Measurements from ENCODE around the gene LCN6. TPM values are rescaled to one million over a fixed set of nuclear protein-coding genes. Genes with fewer than 3 reads are reported as not detected.
"Not testable (repeated sequence)": the region's sequence is repeated elsewhere in the genome, so short reads cannot be mapped to it uniquely, and the experiment has no call there.

The LCN6 gene
- total RNA-seq, 4 donors from 2014 or later: 1.1 to 2.9 TPM; not detected in 2

DNA sequence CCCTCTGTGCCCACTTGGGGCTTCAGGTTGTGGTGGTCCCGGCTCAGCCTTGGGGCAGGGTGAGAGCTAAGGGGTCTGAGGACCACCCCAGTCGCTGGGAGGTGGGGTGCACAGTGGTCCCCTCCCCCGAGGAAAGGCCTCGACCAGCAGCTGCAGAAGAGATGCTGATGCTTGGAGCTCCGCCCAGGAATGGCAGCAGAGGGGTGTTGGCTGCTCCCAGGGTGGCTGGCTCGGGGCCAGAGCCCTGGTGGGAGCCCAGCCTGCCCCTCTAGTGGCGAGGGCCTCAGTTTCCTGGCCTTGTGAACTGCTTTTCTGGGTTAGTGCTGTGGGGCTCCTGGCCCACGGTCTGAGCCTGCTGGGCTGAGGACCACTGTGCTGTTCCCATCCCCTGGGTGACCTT, 34.8 kb downstream of the LCN6 start:
- TF ChIP-seq POLR2A (IDR thresholded peaks at IDR 0.05) (no peak), POLR2AphosphoS5 (IDR thresholded peaks at IDR 0.05) (no peak), EP300 (IDR thresholded peaks at IDR 0.05; ENCODE audit: low read depth) (no peak)
- TF ChIP-seq, protein P1, sequence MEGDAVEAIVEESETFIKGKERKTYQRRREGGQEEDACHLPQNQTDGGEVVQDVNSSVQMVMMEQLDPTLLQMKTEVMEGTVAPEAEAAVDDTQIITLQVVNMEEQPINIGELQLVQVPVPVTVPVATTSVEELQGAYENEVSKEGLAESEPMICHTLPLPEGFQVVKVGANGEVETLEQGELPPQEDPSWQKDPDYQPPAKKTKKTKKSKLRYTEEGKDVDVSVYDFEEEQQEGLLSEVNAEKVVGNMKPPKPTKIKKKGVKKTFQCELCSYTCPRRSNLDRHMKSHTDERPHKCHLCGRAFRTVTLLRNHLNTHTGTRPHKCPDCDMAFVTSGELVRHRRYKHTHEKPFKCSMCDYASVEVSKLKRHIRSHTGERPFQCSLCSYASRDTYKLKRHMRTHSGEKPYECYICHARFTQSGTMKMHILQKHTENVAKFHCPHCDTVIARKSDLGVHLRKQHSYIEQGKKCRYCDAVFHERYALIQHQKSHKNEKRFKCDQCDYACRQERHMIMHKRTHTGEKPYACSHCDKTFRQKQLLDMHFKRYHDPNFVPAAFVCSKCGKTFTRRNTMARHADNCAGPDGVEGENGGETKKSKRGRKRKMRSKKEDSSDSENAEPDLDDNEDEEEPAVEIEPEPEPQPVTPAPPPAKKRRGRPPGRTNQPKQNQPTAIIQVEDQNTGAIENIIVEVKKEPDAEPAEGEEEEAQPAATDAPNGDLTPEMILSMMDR (IDR thresholded peaks at IDR 0.05): no peak
- no peaks in the 10 kb centered on the region for H3K36me3 ChIP-seq
- peak overlapping the region in 1 of 4 donors; percentile 54 for H3K4me3 ChIP-seq
- intact Hi-C loops (cut with DNase I; ENCODE audit: low total_unique reads) (no loop called here), in situ Hi-C loops (cut with MboI; ENCODE audit: low pct_ligation_motif_present in 1 of 4, low pct_unique_long_range_greater_than_20kb in 1 of 4, low sequenced_read_pairs in 3 of 4) (no loop called here)
- peaks cover 77% of the 10 kb centered on the region for H3K27me3 ChIP-seq
- H3K27ac ChIP-seq: peak overlapping the region in 3 of 4 donors; percentile 52 to 72 (median 57)
- WGBS, 2 donors (ENCODE audit: low coverage in 1 of 2): 50% methylated on average over 6 of the region's 8 CpGs; no CpG with 5 or more reads in 1 of the 2 donors
- H3K4me1 ChIP-seq: peaks cover 9 to 15% (median 13%) of the 10 kb centered on the region in 4 donors
- DNase-seq: no peak
- no peaks in the 10 kb centered on the region for H3K9me3 ChIP-seq

DNA sequence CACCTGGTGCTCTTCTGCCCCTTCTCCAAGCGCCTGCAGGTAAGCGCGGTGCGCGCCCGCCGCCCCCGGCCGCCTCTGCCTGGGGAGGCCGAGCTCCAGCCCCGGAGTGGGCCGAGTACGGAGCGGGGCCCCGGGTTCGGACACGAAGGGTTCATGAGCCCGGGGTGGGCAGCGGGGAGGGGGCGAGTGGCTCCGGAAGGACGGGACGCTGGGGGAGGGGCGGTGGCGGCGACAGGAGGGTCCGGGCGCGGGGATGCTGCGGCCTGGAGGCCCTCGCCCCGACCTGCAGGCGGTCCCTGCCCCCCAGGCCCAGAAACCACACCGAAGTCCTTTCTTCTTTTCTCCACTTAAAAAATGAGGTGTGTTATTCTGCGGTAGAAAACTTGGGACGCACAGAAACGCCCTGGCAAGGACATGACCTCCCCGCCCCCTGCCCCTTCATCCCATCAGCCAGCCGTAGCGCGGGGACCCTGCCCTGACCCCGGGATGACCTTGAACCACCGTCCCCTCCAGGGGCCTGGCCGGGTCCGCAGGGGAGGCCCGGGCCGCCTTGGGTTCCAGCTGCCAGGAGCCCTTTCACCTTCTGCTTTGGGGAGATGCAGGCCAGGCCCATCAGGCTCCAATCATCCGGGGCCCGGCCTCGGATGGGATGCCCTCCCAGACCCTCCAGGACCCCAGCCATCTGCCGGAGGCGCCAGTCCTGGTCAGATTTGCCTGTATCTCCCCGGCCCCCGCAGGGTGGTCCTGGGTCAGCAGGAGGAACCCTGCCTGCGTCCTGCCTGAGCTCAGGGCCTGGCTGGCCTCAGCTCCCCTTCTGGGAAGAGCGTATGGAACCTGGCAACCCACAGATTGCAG, 35.4 kb downstream of the LCN6 start:
- no peaks in the 10 kb centered on the region for H3K36me3 ChIP-seq
- 10 to 11% methylated on average over 17 to 33 of the region's 56 CpGs for WGBS, 2 donors (ENCODE audit: low coverage in 1 of 2)
- intact Hi-C loops (cut with DNase I; ENCODE audit: low total_unique reads) (no loop called here), in situ Hi-C loops (cut with MboI; ENCODE audit: low pct_ligation_motif_present in 1 of 4, low pct_unique_long_range_greater_than_20kb in 1 of 4, low sequenced_read_pairs in 3 of 4) (no loop called here)
- H3K4me1 ChIP-seq: peaks cover 9 to 15% (median 13%) of the 10 kb centered on the region in 4 donors
- no peaks in the 10 kb centered on the region for H3K9me3 ChIP-seq
- no peak for DNase-seq
- TF ChIP-seq EP300 (IDR thresholded peaks at IDR 0.05; ENCODE audit: low read depth) (no peak), POLR2A (IDR thresholded peaks at IDR 0.05) (no peak), POLR2AphosphoS5 (IDR thresholded peaks at IDR 0.05) (no peak)
- TF ChIP-seq, protein P1 (IDR thresholded peaks at IDR 0.05): no peak
- peak overlapping the region; percentile 20 to 72 (median 54) for H3K27ac ChIP-seq
- H3K27me3 ChIP-seq: peaks cover 77% of the 10 kb centered on the region
- peak overlapping the region; percentile 30 to 54 (median 42) for H3K4me3 ChIP-seq

DNA sequence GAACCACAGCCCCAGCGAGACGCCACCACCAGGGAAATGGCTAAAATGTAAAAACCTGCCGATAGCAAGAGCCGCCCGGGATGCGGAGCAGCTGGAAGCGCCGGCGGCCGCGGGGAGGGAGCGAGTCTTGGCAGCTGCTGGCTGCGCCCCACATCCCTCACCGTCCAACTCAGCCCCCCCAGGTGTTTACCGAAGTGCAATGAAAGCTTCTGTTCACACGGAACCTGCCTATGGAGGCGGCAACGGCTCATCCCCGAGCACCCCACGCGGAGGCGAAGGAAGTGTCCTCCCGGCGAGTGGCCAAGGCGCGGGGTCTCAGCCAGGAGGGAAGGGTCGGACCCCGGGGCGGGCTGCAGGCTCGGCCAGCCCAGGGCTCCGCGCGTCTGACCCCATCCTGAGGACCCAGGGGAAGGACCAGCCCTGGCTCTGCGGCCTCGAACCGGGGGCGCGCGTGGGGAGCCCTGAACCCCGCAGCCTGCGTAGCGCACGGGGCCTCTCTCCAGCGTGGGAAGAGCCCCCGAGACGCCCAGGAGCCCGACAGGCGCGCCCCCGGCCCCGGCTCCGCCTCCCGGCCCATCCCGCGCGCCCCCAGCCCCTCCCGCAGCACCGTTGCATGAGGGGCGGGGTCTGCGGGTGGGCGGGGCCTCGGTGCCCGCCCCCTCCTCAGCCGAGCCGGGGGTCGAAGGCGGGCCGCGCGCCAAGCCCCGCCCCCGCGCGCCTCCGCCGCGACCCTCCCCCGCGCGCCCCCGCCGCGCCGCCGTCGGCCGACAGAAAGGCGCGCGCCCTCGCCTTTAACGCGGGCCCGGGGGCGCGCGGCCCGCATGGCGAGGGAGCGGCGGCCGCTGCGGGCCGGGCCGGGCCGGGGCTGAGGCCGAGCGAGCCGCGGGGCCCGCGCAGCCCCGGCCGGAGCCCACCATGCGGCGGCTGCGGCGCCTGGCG, 36.3 kb downstream of the LCN6 start, which contains the start of gene DIPK1B:
Gene DIPK1B (plus strand): TSS at position 822 of the 939 bp plus-strand sequence. CDS start 94 bp downstream, at position 916.
- intact Hi-C loops (cut with DNase I; ENCODE audit: low total_unique reads): no loop called here

DNA sequence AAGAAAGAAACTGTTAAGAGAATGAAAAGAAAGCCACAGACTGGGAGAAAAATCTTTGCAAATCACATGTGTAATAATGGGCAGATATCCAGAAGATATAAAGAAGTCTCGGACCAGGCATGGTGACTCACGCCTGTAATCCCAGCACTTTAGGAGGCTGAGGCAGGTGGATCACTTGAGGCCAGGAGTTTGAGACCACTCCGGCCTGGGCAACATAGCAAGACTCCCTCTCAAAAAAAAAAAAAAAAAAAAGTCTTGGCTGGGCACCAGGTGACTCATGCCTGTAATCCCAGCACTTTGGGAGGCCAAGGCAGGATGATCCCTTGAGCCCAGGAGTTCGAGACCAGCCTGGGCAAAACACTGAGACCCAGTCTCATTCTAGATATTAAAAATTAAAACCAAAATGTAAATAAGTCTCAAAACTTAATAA, 37.1 kb downstream of the LCN6 start:
- intact Hi-C loops (cut with DNase I; ENCODE audit: low total_unique reads); H3K4me3 ChIP-seq; DNase-seq; H3K9me3 ChIP-seq; H3K36me3 ChIP-seq; in situ Hi-C loops (cut with MboI; ENCODE audit: low pct_ligation_motif_present in 1 of 4, low pct_unique_long_range_greater_than_20kb in 1 of 4, low sequenced_read_pairs in 3 of 4): not testable (repeated sequence)
- Histone ChIP-seq H3K27ac (peak overlapping the region in 1 of 4 donors; percentile 53), H3K27me3 (peaks cover 65% of the 10 kb centered on the region), H3K4me1 (peaks cover 9 to 15% (median 13%) of the 10 kb centered on the region in 4 donors)
- WGBS, 2 donors (ENCODE audit: low coverage in 1 of 2): 8 to 27% methylated on average over 2 to 4 of the region's 4 CpGs

More for the DNA sequence above, 36.3 kb downstream of the LCN6 start, which contains the start of gene DIPK1B:
- Histone ChIP-seq H3K9me3 (no peaks in the 10 kb centered on the region), H3K27ac (peak within 1 kb of the TSS; percentile 20 to 72 (median 54)), H3K36me3 (no peaks in the 10 kb centered on the region), H3K4me1 (peaks cover 9 to 15% (median 13%) of the 10 kb centered on the region in 4 donors), H3K27me3 (peaks cover 71% of the 10 kb centered on the region), H3K4me3 (peak within 1 kb of the TSS; percentile 30 to 54 (median 42))
- 2% methylated on average over 15 of the region's 119 CpGs; no CpG with 5 or more reads in 1 of the 2 donors for WGBS, 2 donors (ENCODE audit: low coverage in 1 of 2)
- TF ChIP-seq POLR2A (IDR thresholded peaks at IDR 0.05) (no peak), EP300 (IDR thresholded peaks at IDR 0.05; ENCODE audit: low read depth) (no peak), POLR2AphosphoS5 (IDR thresholded peaks at IDR 0.05) (no peak)
- TF ChIP-seq, protein P1 (IDR thresholded peaks at IDR 0.05): no peak
- in situ Hi-C loops (cut with MboI; ENCODE audit: low pct_ligation_motif_present in 1 of 4, low pct_unique_long_range_greater_than_20kb in 1 of 4, low sequenced_read_pairs in 3 of 4): no loop called here
- no peak for DNase-seq

All from transverse colon (tissue), 4 donors.